Measurements from ENCODE around the gene GDAP2. TPM values are rescaled to one million over a fixed set of nuclear protein-coding genes. Genes with fewer than 3 reads are reported as not detected.
A peak's percentile ranks its signal among the peaks of the same experiment; 100 is the strongest.

GDAP2 gene
- total RNA-seq, 1 donor from 2014 or later = 20.4 TPM

GRCh38 chr1:117819301-117819700, 110.1 kb downstream of the GDAP2 start:
- Histone ChIP-seq H3K4me1 (ENCODE audit: control insufficient read depth in 3 of 3, insufficient read depth in 3 of 3, low read length in 3 of 3) (peaks cover 20 to 37% (median 20%) of the 10 kb centered on the region in 3 donors), H3K4me3 (ENCODE audit: low read length in 3 of 3) (peak overlapping the region in 2 of 3 donors; percentile 14 to 51), H3K27ac (ENCODE audit: low read depth, low read length) (peak overlapping the region; percentile 88), H3K27me3 (ENCODE audit: control insufficient read depth in 3 of 3, insufficient read depth in 3 of 3, low read length in 3 of 3) (no peaks in the 10 kb centered on the region), H3K9ac (ENCODE audit: low read depth in 1 of 3, low read length in 3 of 3) (no peak overlapping the region), H3K36me3 (ENCODE audit: control insufficient read depth in 3 of 3, insufficient read depth in 3 of 3, low read length in 3 of 3) (no peaks in the 10 kb centered on the region), H3K9me3 (ENCODE audit: control insufficient read depth in 3 of 3, low read length in 3 of 3) (no peaks in the 10 kb centered on the region)

GRCh38 chr1:117818456-117818855, 111.0 kb downstream of the GDAP2 start:
- H3K27me3 ChIP-seq (ENCODE audit: control insufficient read depth in 3 of 3, insufficient read depth in 3 of 3, low read length in 3 of 3) = no peaks in the 10 kb centered on the region
- H3K9ac ChIP-seq (ENCODE audit: low read depth in 1 of 3, low read length in 3 of 3) = no peak overlapping the region
- no peak overlapping the region for H3K27ac ChIP-seq (ENCODE audit: low read depth, low read length)
- H3K9me3 ChIP-seq (ENCODE audit: control insufficient read depth in 3 of 3, low read length in 3 of 3) = no peaks in the 10 kb centered on the region
- no peak overlapping the region for H3K4me3 ChIP-seq (ENCODE audit: low read length in 3 of 3)
- no peaks in the 10 kb centered on the region for H3K36me3 ChIP-seq (ENCODE audit: control insufficient read depth in 3 of 3, insufficient read depth in 3 of 3, low read length in 3 of 3)
- peaks cover 16 to 36% (median 18%) of the 10 kb centered on the region in 3 donors for H3K4me1 ChIP-seq (ENCODE audit: control insufficient read depth in 3 of 3, insufficient read depth in 3 of 3, low read length in 3 of 3)

- Histone ChIP-seq H3K4me1 (ENCODE audit: control insufficient read depth in 3 of 3, insufficient read depth in 3 of 3, low read length in 3 of 3) (peaks cover 16 to 36% (median 18%) of the 10 kb centered on the region in 3 donors), H3K9me3 (ENCODE audit: control insufficient read depth in 3 of 3, low read length in 3 of 3) (no peaks in the 10 kb centered on the region), H3K27me3 (ENCODE audit: control insufficient read depth in 3 of 3, insufficient read depth in 3 of 3, low read length in 3 of 3) (no peaks in the 10 kb centered on the region), H3K27ac (ENCODE audit: low read depth, low read length) (no peak overlapping the region), H3K9ac (ENCODE audit: low read depth in 1 of 3, low read length in 3 of 3) (no peak overlapping the region), H3K4me3 (ENCODE audit: low read length in 3 of 3) (no peak overlapping the region), H3K36me3 (ENCODE audit: control insufficient read depth in 3 of 3, insufficient read depth in 3 of 3, low read length in 3 of 3) (no peaks in the 10 kb centered on the region)
Measured at GRCh38 chr1:117817629-117818028, 111.8 kb downstream of the GDAP2 start.

- Histone ChIP-seq H3K36me3 (ENCODE audit: control insufficient read depth in 3 of 3, insufficient read depth in 3 of 3, low read length in 3 of 3) (no peaks in the 10 kb centered on the region), H3K9ac (ENCODE audit: low read depth in 1 of 3, low read length in 3 of 3) (no peak overlapping the region), H3K27ac (ENCODE audit: low read depth, low read length) (no peak overlapping the region), H3K4me3 (ENCODE audit: low read length in 3 of 3) (no peak overlapping the region), H3K9me3 (ENCODE audit: control insufficient read depth in 3 of 3, low read length in 3 of 3) (no peaks in the 10 kb centered on the region), H3K27me3 (ENCODE audit: control insufficient read depth in 3 of 3, insufficient read depth in 3 of 3, low read length in 3 of 3) (no peaks in the 10 kb centered on the region), H3K4me1 (ENCODE audit: control insufficient read depth in 3 of 3, insufficient read depth in 3 of 3, low read length in 3 of 3) (peaks cover 0 to 27% (median 2%) of the 10 kb centered on the region in 3 donors)
Measured at GRCh38 chr1:117815926-117816325, 113.5 kb downstream of the GDAP2 start.

GRCh38 chr1:117814856-117815797, 114.3 kb downstream of the GDAP2 start:
- Histone ChIP-seq H3K9me3 (ENCODE audit: control insufficient read depth in 3 of 3, low read length in 3 of 3) (no peaks in the 10 kb centered on the region), H3K4me1 (ENCODE audit: control insufficient read depth in 3 of 3, insufficient read depth in 3 of 3, low read length in 3 of 3) (peaks cover 0 to 24% (median 3%) of the 10 kb centered on the region in 3 donors), H3K4me3 (ENCODE audit: low read length in 3 of 3) (no peak overlapping the region), H3K36me3 (ENCODE audit: control insufficient read depth in 3 of 3, insufficient read depth in 3 of 3, low read length in 3 of 3) (no peaks in the 10 kb centered on the region), H3K27ac (ENCODE audit: low read depth, low read length) (no peak overlapping the region), H3K27me3 (ENCODE audit: control insufficient read depth in 3 of 3, insufficient read depth in 3 of 3, low read length in 3 of 3) (no peaks in the 10 kb centered on the region), H3K9ac (ENCODE audit: low read depth in 1 of 3, low read length in 3 of 3) (no peak overlapping the region)

Other genes with a start within 250 kb of the GDAP2 start
- gene WDR3, start 118 bp upstream of the GDAP2 start, total RNA-seq = 14.1 TPM